Measurements from ENCODE around the gene ITGA2B. TPM values are rescaled to one million over a fixed set of nuclear protein-coding genes. Genes with fewer than 3 reads are reported as not detected.

The ITGA2B gene
- total RNA-seq: under 0.01 and 0.76 TPM in 2 replicates

DNA sequence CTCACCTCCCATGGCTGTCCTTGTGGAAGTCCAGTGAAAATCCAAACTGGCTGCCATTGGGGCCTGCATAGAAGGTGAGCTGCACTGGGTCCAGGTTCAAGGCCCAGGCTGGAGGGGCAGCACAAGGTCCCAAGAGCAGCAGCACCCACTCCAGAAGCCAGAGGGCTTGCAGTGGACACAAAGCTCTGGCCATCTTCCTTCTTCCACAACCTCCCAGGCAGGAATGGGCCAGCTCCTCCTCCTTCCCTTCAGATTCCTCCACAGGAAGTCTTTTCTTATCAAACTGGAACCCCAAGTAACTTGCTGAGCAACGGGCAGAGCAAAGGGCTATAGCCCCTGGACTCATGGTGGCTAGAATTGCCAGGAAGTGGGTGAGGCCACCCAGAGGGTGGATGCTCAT, at the start of gene ITGA2B:
Gene ITGA2B, minus strand, starts transcription at position 369 of the 400 bp plus-strand sequence. Its CDS starts 176 bp downstream, at position 193.

DNA sequence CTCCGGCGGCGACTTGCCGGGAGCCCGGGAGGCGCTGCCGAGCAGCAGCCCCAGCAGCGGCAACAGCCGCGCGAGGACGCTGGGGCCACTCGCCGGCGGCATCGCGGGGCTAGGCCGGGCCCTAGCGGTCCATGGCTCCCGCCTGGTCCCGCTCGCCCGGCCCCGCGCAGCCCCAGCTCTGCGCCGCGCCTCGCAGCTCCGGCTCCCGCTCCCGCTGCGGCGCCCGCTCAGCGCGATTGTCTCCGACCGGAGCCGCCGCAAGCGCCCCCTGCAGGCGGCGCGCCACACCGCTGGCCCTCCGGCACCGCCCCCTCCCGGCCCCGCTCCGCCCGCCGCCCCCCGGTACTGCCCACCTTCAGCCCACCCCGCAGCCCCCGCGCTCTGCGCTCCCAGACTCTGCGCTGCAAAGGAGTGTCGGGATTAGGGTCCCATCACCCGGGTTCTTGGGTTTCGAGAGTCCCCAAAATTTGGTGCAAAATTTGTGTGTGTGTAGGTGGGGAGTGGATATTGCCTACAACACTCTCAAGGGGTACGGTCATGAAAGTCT, 25.8 kb downstream of the ITGA2B start, which contains the start of gene FAM171A2:
Gene FAM171A2, minus strand, starts transcription at position 241 of the 547 bp plus-strand sequence. Its CDS starts 139 bp downstream, at position 102.

DNA sequence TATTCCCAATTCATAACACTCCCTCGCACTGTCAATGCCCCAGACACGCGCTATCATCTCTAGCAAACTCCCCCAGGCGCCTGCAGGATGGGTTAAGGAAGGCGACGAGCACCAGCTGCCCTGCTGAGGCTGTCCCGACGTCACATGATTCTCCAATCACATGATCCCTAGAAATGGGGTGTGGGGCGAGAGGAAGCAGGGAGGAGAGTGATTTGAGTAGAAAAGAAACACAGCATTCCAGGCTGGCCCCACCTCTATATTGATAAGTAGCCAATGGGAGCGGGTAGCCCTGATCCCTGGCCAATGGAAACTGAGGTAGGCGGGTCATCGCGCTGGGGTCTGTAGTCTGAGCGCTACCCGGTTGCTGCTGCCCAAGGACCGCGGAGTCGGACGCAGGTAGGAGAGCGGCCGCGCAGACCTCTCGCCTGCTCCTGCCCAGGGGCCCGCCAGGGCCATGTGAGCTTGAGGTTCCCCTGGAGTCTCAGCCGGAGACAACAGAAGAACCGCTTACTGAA, 44.5 kb downstream of the ITGA2B start, which contains the start of gene GRN:
Gene GRN, plus strand, starts transcription at position 364 of the 515 bp plus-strand sequence. CDS start 3,863 bp downstream, outside the sequence.

DNA sequence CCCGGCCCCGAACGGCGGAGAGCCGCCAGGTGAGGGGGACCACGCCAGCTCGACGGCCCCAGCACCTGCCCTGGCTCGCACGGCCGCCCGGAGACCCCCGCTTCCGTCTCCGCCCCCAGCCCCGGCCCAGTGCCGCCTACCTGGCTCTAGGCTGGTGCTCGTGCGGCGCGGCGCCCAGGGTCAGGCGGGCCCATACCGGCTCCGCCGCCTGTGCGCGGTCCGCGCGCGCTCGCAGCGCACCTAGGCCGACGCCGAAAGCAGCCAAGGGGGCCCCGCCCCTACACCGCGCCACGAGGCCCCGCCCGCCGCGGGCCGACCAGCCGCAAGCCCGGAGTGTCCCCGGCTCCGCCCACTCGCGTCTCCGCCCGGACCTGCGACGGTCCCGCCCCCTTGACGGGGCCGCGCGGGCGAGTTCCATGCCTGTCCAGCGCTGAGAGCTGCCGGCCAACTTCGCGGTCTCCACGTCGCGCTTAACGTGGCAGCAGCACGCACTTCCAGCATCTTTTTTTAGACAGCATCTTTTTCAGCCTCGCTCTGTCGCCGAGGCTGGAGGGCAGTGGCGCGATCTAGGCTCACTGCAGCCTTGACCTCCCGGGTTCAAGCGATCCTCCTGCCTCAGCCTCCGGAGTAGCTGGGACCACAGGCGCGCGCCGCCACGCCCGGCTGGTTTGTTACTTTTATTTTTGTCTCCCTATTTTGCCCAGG, 64.7 kb downstream of the ITGA2B start, which contains the start of gene SLC25A39:
Gene SLC25A39, minus strand, starts transcription at position 253 of the 705 bp plus-strand sequence. CDS start 1,261 bp downstream, outside the sequence.

Other genes starting within 250 kb of the ITGA2B start
- 2.6 and 2.8 TPM in 2 replicates for gene HROB, start 247.7 kb downstream of the ITGA2B start, total RNA-seq
- not detected in 2 replicates for gene ASB16, start 218.9 kb downstream of the ITGA2B start, total RNA-seq
- 24.3 and 36.6 TPM in 2 replicates for gene TMUB2, start 202.7 kb downstream of the ITGA2B start, total RNA-seq
- 31.4 and 43.0 TPM in 2 replicates for gene ATXN7L3, start 189.8 kb downstream of the ITGA2B start, total RNA-seq
- 35.3 and 63.9 TPM in 2 replicates for gene UBTF, start 170.0 kb downstream of the ITGA2B start, total RNA-seq
- not detected in 2 replicates for gene SLC4A1, start 121.5 kb downstream of the ITGA2B start, total RNA-seq
- 0.25 and 0.32 TPM in 2 replicates for gene RUNDC3A, start 81.0 kb downstream of the ITGA2B start, total RNA-seq
- gene SLC25A39, start 64.8 kb downstream of the ITGA2B start, total RNA-seq: 49.1 and 86.8 TPM in 2 replicates
- 484 and 834 TPM in 2 replicates for gene GRN, start 44.3 kb downstream of the ITGA2B start, total RNA-seq
- 3.5 and 3.6 TPM in 2 replicates for gene FAM171A2, start 25.8 kb downstream of the ITGA2B start, total RNA-seq
- 7.6 and 22.1 TPM in 2 replicates for gene GPATCH8, start 113.8 kb upstream of the ITGA2B start, total RNA-seq
- 0.16 and 0.88 TPM in 2 replicates for gene FZD2, start 167.8 kb upstream of the ITGA2B start, total RNA-seq

Data from bladder microvascular endothelial cell (primary cell).